D341Med (cell line): ENCODE results near the gene SHC2.
"Not testable (repeated sequence)": the region's sequence is repeated elsewhere in the genome, so short reads cannot be mapped to it uniquely, and the experiment has no call there.

Source experiments
- DNase-seq: peaks from one replicate; pipeline ENCODE4 v3.0.0; 2012; ENCODE audit warnings: low spot score

SHC2 gene

DNA sequence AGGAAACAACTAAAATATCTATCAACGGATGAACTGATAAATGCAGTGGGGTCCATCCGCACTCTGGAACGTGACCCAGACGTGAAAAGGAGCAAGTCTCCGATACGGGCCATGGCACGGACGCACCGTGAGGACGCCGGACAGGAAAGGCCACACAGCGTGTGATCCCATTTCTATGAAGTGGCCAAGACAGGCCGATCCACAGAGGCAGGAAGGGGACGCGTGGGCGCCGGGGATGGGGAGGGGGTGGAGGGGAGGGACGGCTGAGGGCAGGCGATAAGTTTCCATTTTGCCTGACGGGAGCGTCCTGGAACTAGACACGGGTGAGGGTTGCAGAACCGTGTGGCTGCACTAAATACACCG lies 13.8 kb downstream of the SHC2 start:
- DNase-seq: no peak

DNA sequence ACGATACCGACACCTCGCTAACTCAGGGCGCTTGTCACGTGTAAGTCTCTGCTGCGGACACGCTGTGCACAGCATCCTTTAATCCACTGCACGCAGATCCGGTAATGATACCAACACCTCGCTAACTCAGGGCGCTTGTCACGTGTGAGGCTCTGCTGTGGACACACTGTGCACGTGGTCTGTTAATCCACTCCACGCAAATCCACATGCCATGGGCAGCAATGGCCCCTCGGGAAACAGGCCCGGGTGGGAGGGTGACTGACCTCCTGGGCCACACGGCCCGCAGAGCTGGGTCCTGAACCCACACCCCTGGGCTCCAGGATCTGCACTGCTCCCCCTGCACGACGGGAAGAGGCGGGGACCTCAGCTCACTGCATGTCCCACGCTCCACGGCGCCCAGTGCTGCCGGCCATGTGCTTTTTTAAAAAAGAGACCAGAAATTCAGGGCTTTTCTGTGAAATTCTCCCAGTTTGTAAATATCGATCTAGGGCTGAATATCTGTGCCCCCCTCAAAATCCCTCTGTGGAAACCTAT lies 16.1 kb downstream of the SHC2 start:
- no peak for DNase-seq

DNA sequence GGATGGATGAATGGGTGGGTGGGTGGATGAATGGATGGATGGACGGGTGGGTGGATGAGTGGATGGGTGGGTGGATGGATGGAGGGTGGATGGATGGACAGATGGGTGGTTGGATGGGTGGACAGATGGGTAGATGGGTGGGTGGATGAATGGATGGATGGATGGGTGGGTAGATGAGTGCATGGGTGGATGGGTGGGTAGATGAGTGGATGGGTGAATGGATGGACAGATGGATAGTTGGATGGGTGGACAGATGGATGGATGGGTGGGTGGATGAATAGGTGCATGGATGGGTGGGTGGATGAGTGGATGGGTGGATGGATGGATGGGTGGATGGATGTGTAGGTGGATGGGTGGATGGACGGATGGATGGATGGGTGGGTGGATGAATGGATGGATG lies 17.8 kb downstream of the SHC2 start:
- DNase-seq: no peak

DNA sequence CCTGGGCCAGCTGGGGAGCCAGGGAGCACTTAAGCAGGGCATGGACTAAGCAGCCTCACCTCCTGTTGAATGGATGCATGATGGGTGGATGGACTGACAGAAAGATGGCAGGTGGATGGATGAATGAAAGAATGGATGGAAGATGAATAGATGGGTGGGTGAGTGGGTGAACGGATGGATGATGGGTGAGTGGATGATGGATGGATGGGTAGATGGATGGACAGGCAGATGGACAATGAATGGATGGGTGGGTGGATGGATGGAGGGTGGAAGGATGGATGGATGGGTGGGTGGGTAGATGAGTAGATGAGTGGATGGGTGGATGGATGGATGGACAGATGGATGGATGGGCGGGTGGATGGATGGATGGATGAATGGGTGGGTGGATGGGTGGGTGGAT lies 18.7 kb downstream of the SHC2 start:
- DNase-seq: no peak

DNA sequence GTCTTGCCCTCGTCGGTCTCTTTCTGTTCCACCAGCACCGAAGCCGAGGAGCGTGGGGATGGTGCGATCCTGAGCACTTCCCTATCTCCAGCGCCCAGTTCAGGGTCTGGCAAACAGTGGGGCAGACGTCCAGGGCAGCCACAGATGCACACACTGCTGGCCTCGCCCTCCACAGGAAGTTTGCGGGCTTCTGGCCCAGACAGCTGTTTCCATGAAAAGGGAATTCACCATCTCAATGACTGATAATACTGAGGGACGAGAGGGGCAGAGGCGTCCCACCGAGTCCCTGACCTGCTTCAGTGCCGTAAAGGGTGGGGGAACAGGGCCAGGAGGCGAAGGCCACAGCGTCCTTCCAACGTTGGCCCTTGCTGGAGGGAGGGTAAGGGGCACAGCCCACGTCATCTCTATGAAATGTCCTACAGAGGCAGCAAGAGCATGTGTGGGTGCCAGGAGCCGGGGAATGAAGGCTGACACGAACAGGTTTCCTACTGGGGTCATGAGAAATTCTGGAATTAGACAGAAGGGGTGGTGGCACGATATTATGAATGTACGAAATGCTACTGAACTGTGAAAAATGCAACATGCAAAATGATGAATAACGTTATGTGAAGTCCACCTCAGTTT lies 19.5 kb downstream of the SHC2 start:
- DNase-seq: no peak

DNA sequence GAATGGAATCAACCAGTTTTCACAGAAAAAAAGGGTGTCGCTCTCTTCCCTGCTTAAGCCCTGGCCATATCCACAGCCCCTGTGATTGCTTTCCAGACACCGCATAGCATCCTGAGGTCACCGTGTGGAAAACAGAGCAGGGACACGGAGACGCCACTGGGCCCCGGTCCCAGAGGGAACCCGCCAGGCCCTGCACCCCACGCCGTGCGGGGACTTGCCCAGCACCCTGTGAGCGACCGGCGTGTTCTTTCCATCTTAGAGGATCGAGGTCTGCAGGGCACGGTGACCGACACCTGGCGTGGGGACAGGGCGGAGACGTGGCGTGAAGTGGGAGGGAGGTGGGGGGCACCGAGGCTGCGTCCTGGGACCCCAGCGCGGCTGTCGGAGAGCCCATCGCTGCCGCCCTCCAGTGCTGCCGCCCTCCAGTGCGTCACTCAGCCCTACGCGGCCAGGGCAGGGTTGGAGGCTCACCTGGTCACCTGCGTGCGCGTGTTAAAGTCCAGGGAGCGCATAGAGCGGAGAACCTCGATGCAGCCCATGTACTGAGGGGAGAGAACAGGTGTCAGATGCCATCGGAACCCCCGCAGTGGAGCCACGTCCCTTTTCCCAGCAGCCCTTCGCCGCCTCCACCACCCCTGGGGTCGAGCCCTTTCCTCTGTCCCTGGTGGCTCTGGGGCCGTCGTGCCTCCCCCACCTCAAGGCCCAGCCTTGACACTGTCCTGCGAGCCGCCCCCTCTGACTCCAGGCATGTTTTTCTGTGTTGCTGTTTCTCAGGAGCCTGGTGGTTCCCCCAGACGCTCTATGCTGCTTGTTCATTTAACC lies 20.2 kb downstream of the SHC2 start:
- DNase-seq: no peak

DNA sequence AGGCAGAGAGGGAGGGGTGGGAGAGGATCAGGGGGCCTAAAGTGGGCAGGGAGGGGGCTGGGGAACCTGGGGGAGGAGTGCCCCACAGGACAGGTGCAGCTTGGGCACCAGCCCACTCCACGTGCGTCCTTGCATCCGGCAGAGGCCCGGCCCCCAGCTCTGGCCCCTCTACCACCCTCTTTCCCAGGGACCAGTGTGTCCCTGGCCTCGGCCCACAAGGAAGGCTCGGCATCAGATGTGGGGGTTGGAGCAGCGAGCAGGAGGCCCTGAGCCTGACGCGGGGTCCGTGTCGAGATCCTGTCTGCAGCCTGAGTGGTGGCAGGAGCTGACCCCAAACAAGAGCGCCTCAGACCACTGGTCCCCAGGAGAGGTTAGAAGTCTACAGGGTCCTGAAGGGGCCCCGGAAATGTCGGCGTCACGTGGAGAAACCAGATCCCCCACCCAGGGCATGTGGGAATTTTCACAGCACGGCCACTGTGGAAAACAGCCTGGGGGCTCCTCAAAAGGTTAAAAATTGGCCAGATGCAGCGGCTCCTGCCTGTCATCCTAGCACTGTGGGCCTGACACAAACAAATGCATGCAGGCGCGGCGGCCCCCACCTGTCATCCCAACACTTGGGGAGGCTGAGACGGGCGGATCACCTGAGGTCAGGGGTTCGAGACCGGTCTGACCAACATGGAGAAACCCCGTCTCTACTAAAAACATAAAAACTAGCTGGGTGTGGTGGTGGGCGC lies 21.5 kb downstream of the SHC2 start:
- no peak for DNase-seq

DNA sequence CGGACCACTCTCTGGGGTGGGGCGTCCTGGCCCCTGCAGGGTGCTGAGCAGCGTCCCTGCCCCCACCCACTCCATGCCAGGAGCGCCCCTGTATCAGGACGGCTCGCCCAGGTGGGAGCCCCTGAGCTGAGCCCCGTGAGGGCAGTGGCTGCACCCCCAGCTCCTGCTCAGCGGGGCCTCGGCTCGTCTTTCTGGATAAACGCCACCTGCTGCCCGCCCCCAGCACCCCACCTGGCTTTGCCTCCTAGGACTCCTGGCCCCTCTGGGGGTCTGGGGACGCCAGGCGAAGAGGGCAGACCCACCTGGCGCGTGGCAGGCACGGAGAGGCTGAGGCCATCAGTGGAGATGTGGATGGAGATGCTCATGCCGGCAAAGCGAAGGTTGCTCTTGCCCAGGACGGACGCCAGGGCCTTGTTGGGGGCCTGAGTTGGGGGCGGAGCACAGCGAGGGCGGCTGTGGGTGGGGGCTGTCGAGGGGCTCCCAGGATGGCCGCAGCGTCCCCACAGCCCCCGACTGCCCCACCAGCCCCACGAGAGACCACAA lies 22.3 kb downstream of the SHC2 start:
- no peak for DNase-seq

DNA sequence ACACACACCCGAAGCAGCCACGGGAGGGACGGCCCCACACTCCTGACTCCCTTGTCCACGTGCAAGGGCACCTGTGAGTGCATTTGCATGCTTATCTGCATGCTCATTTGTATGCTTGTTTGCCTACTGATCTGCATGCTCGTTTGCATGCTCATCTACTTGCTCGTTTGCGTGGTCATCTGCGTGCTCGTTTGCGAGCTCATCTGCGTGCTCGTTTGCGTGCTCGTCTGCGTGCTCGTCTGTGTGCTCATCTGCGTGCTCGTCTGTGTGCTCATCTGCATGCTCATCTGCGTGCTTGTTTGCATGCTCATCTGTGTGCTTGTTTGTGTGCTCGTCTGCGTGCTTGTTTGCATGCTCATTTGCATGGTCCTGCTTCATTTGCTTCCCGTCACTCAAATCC lies 23.8 kb downstream of the SHC2 start:
- no peak for DNase-seq

DNA sequence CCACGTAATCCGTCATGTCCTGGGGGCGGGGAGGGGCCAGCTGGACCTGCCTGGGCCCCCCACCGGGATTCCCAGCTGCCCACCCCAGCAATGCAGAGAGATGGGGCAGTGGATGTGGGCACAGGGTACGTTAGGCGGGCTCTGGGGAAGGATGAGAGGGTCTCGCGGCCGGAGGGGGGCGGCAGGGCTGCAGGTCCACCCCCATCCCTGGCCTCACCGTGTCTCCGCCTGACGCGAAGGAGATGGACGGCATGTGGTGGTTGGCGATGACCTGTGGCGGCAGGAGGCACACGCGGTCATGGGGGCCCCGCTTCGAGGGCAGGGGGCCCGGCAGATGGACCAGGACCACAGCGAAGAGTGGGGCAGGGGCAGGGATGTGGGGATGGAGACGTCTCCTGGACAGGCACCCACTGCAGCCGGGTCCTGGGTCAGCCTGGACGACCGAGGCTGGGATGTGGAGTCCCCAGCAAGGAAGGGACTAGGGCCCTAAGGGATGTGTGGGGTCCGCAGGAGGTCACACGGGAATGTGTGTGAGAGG lies 24.4 kb downstream of the SHC2 start:
- DNase-seq: no peak

DNA sequence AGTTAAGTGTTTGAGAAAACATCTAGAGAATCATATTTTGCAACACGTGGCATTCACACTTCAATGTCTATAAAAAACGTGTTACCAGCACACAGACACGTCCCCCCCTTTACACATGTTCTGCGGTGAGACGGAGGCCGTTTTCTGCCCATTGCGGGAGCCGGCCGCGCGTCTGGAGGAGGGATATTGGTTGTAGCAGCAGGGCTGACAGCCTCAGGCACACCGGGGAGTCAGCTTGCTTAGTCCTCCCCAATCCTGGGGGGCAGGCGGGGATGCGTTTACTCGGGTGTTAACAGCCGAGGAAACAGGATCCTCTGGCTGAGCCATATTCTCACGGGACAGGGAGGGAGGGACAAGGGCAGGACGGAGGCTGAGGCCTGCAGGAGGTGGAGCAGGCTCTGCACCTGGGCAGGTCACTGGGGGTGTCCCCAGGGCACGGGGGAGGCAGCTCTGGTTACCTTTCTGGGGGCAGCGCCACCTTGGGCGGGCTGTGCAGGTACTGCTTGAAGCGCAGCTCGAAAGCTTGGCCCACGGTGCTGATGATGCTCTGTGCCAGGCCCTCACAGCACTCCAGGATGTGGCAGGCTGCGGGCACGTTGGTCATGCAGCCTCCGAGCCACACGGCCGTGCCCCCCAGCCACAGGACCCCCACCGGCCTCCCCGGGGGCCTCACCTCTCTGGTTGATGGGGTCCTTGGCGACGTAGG lies 25.0 kb downstream of the SHC2 start:
- no peak for DNase-seq

DNA sequence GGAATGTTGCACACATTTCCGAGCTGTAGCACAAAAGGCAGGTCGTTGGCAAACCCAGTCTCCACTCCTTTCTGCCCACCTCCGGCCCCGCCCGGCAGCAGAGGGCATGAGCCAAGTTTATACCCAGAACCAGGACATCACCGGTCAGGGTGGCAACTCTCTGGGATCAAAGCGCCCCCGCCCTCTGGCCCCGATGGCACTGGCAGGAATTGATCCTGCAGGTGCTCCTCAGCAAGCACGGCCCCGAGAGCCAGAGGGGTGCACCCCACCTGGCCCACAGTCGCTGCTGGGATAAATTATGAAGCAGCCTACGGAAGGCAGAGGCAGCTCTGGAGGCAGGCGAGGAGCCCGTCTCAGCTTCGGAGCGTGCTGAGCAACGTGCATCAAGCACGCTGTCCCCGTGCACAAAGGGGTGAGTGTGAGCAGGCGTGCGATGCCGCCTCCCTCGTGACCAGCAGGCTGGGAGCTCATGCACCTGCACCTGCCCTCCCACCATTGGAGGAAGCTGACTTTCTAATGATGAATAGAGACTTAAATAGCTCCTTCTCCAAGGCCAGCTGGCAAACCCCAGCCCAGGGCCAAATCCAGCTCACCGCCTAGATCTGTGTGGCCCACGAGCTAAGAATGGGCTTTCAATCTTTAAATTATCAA lies 25.7 kb downstream of the SHC2 start:
- DNase-seq: no peak

DNA sequence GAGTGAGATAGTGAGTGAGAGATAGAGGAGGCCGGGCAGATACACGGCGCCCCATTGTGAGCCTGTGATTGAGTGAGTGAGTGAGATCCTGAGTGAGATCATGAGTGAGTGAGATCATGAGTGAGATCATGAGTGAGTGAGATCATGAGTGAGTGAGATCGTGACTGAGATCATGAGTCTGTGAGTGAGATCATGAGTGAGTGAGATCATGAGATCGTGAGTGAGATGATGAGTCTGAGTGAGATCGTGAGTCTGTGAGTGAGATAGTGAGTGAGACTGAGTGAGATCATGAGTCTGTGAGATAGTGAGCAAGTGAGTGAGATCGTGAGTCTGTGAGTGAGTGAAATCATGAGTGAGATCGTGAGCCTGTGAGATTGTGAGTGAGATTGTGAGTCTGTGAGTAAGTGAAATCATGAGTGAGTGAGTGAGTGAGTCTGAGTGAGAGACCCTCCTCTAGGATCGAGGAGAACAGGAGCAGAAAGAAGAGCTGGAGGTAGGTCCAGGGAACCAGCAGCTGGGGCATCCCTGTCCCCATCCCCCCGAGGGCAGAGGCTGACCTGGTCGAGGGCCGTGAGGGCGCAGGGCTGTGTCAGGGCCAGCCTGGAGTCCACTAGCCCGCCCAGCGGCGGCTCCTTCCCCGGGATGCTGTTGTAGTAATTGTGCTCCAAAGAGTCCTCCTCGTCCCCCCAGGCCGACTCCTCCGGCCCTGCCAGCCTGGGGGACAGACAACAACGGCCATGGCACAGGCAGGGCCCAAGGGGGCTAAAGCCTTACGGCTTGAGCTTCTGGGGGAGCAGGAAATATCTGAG lies 26.5 kb downstream of the SHC2 start:
- DNase-seq: no peak

DNA sequence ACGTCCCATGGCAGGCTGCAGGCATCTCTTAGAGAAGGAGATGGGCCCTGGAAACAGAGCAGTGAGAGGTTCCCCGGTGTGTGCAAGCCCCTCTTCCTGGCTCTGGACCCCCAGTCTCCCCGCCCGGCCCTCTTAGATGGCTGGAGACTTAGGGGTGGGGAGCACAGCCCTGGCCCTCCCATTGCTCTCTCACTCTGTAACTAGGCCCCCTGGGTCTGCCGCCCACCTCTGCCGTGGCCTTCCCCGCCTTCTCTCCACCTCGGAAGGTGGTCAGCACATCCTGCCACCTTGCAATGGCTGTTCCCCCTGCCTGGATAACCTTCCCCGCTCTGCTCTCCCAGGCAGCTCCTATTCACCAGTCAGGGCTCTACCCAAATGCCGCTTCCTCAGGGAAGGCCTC lies 30.1 kb downstream of the SHC2 start:
- no peak for DNase-seq

DNA sequence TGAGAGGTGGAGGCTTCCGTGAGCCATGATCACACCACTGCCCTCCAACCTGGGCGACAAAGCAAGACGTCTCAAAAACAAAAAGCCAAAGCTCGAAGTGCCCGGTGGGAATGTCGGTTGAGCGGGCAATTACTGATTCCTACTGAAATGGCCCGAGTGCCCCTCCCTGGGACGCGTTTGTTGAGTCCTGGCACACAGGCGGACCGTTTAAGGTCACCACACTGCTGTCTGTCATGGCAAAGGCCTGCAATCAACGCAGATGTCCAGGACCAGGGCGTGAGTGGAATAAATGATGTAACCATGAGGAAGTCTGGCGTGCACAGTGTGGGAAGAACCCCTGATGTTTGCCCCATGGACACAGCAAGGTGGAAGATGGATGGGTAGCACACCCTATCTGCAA lies 32.7 kb downstream of the SHC2 start:
- DNase-seq: no peak

DNA sequence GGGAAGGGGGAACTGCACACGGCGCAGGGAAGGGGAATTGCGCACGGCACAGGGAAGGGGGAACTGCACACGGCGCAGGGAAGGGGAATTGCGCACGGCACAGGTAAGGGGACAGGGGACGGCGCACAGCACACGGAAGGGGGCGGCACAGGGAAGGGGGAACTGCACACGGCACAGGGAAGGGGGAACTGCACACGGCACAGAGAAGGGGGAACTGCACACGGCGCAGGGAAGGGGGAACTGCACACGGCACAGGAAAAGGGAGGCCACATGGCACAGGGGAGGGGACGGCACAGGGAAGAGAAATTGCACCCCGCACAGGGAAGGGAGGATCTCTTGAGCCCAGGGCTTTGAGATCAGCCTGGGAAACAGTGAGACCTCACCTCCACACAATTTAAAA lies 33.2 kb downstream of the SHC2 start:
- DNase-seq: not testable (repeated sequence)

DNA sequence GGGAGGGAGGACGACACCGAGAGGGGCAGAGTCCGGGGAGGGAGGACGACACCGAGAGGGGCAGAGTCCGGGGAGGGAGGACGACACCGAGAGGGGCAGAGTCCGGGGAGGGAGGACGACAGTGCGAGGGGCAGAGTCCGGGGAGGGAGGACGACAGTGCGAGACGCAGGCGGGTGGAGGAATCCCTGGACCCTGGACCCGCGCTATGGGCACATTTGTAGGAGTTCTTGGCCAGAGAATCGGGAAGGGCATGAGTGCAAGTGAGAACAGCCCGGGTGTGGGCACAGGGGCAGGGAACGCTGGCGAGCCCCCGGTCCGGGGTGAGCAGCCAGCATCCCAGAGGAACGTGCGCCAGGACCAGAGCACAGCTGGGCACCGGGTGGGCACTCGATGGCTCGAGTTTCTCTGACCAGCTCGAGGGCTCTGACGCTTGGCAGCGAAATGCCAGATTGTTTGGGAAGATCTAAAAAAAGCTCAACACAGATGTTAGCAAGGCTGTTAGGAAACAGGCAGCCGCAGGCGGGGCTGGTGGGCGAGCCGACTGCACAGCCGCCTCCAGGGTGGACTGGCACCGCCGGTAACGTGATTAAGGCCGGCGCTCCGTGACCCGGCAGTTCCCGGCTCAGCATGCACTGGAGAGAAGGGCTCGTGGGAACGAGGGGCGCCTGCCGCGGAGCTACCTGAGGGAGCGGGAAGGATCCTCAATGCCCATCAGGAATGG lies 33.9 kb downstream of the SHC2 start:
- DNase-seq: no peak

DNA sequence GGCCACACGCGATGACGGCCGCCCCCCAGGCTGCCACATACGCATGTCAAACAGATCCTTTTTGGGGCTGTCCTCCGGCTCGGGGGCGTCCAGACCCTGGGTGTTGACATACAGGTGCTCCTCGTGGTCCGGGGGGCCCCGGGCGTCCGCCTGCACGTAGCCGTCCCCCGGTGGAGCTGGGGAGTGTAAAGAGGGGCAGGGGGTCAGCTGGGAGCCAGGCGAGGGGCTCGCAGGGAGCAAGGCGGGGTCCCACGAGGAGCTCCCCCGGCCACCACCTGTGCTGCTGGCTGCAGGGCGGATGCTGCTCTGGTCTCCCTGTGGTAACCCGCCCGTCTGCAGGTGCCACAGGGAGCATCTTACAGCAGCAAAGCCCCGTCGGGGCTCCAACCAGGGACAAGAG lies 35.8 kb downstream of the SHC2 start:
- no peak for DNase-seq

DNA sequence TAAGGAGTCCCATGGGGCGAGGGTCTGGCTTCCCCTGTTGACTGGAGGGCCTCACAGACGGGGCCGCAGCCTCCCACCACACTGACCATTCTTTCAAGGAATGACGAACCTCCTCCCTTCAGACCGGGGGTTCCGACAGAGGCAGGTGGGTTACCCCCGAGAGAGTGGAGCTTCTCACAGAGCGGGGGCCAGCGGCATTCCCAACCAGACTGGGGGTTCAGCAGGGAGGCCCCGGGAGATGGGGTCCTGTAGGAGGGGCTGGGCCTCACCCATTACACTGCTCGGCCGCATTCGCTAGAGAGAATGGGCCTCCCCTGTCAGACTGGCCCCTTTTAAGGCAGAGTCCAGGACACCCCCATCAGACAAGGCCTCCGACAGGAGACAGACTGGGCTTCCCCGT lies 36.3 kb downstream of the SHC2 start:
- DNase-seq: no peak
